GM21423 (cell line): Measurements from ENCODE around the gene WDR35.
"Not testable (repeated sequence)": the region's sequence is repeated elsewhere in the genome, so short reads cannot be mapped to it uniquely, and the experiment has no call there.

Experiments
- ATAC-seq: cut with Tn5 transposase; IDR thresholded peaks from one replicate; pipeline ENCODE4 v1.9.1; 2021; ENCODE audit warnings: mild to moderate bottlenecking, moderate library complexity; ENCODE audit not compliant: unreplicated experiment

The WDR35 gene

GRCh38 chr2:19942199-19942598 is 47.7 kb downstream of the WDR35 start:
- ATAC-seq, result no peak

DNA sequence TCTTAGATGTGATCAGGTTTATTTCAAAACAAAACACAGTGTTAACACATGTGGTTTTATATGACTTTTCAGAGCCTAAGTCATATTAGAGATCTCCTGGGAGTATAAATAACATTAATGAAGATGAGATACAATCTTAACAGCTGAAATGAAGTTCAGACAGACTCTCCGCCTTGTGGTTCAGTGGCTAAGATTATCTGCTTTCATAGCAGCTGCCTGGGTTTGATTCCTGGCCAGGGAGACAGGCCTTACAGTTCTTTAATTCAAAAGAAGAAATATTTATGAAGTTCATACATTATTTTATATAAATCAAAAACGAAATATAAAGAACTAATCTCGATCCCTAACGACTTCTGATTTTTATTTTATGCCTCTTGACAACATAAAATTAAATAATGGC is 52.9 kb downstream of the WDR35 start:
- no peak for ATAC-seq

- ATAC-seq, result no peak
Observed at GRCh38 chr2:19936203-19936602, 53.7 kb downstream of the WDR35 start.

- ATAC-seq, result peak; percentile 81
Observed at GRCh38 chr2:19933351-19933981, 56.4 kb downstream of the WDR35 start.

DNA sequence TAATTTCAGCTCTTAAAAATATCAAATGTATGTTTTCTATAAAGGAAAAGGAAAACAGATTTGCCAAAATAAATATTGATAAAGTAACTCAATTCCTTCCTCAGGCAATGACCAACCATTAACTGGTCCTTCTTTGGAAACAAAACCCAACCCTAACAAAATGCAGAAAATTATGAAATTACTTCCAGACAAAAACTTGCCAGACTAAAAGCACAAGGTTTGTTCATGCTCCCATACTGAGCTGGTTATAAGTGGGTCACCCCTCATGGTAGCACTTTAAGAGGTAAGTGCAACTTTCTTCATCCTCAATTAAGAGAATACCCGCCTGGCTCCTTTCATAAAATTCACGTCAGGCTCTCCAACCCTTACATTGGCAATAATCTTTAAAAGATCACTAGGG is 57.0 kb downstream of the WDR35 start:
- no peak for ATAC-seq

GRCh38 chr2:19929226-19929625 is 60.7 kb downstream of the WDR35 start:
- no peak for ATAC-seq

DNA sequence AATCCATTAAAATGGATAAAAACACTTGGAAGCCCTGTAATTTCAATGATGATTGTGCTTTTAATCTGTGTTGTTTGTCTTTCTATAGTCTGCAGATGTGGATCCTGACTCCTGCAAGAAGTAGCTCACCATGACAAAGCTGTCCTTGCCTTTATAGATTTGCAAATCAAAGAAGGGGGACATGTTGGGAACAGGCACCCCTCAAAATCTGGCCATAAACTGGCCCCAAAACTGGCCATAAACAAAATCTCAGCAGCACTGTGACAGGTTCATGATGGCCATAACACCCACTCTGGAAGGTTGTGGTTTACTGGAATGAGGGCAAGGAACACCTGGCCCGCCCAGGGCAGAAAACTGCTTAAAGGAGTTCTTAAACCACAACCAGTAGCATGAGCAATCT is 62.1 kb downstream of the WDR35 start:
- not testable (repeated sequence) for ATAC-seq

DNA sequence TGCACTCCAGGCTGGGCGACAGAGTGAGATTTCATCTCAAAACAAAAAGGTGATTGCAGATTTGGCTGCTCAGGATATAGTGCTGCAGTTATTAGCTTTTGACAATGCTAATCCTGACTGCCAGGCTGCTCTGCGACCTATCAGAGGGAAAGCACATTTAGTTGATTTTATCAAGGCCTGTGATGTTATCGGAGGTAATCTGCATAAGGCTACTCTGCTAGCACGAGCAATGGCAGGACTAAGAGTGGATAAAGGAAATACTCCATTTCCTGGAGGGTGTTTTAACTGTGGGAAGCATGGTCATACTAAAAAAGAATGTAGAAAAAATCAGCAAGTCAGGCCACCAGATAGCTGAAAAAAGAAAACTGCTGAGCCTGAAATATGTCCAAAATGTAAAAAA is 65.4 kb downstream of the WDR35 start:
- ATAC-seq, result not testable (repeated sequence)

DNA sequence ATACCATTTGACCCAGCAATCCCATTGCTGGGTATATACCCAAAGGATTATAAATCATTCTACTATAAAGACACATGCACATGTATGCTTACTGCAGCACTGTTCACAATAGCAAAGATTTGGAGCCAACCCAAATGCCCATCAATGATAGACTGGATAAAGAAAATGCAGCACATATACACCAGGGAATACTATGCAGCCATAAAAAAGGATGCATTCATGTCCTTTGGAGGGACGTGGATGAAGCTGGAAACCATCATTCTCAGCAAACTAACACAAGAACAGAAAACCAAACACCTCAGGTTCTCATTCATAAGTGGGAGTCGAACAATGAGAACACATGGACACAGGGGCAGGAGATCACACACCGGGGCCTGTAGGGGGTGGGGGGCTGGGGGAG is 67.7 kb downstream of the WDR35 start:
- ATAC-seq, result not testable (repeated sequence)

GRCh38 chr2:19916385-19916950 is 73.4 kb downstream of the WDR35 start:
- ATAC-seq, result no peak

GRCh38 chr2:19914266-19914975 is 75.5 kb downstream of the WDR35 start:
- no peak for ATAC-seq

GRCh38 chr2:19911808-19912509 is 77.9 kb downstream of the WDR35 start:
- ATAC-seq, result no peak

- no peak for ATAC-seq
Observed at GRCh38 chr2:19902216-19902740, 87.6 kb downstream of the WDR35 start.

- peak; percentile 82 for ATAC-seq
Observed at GRCh38 chr2:19901442-19902215, 88.3 kb downstream of the WDR35 start, which contains the start of gene TTC32. TTC32 (minus strand) TSS chr2:19901983; CDS start chr2:19901854, 129 bp downstream.

DNA sequence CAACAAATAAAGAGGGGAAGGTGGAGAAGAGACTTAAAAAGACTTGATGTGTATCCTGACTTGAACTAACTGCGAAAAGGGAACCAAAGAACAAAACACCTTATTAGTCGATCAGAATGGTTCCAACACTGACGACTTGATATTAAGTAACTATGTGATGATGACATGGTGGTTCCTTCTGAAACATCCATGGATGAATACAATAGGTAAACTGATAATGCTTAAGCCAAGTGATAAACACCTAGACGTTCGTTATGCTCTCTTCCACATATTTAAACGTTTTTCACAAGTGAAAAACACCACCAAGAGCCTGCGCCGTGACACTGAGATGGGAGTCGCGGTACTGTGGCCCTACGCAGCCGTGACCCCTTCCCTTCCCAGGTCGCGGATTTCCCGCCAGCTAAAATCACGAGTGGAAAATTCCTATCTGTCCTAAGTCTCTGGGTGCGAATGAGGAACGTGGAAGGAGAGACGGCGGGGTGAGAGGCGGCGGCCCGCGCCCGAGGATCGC is 88.9 kb downstream of the WDR35 start:
- peak; percentile 3 for ATAC-seq

GRCh38 chr2:19899985-19900930 is 89.6 kb downstream of the WDR35 start:
- ATAC-seq, result peak; percentile 23

DNA sequence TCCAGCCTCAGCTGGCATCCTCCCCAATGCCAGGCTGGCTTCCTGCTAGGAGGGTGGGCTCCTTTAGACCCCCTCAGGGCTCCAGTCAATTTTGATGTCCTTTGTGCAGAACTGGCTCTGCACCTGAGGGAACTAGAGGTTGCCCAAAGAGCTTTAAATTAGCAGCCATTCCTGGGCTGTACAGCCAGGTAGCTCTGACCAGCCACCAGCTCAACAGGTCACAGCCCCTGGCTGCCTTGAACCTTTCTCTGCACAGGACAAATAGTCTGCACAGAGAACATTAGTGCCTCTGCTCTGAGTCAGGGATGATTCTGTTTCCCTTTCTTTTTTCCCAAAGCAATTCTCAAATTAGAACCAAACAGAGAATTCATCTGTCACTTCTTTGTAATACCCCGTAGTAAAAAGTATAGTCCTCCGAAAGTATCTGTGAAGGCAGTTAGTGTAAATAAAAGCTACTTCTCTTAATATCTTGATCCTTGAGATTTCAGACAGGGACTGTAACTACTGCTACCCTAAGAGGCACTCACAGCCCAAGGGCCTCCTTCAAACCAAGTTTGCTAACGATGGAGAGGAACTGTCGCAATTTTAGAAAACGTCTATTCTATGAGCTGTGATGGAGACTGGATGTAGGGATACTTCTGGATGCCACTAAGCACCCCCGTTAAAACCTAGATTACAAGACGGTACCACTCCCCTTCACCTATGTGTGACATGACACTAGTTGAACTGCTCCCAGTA is 91.1 kb downstream of the WDR35 start:
- ATAC-seq, result no peak

GRCh38 chr2:19897623-19898245 is 92.2 kb downstream of the WDR35 start:
- ATAC-seq, result no peak
